Fibroblast of lung (primary cell): ENCODE results near the gene ST6GALNAC6. TPM values are rescaled to one million over a fixed set of nuclear protein-coding genes. Genes with fewer than 3 reads are reported as not detected.

Experiments used
- DNase-seq, 2 donors: peaks; one replicate each; pipeline versions ENCODE4 v3.0.0 to v3.0.0-alpha.2; 2010; ENCODE audit warnings: low read depth in 2 of 2
- H2AFZ ChIP-seq: 2 replicates; pipeline ENCODE4 v1.5.1; 2012; ENCODE audit warnings: low read length, control low read depth, inconsistent platforms
- H3K27ac ChIP-seq: 2 replicates; pipeline ENCODE4 v1.5.1; 2011; ENCODE audit warnings: low read length, control low read depth; ENCODE audit not compliant: insufficient read depth
- H3K27me3 ChIP-seq: 2 replicates; pipeline ENCODE4 v1.5.1; 2011; ENCODE audit warnings: mild to moderate bottlenecking, low read length; ENCODE audit not compliant: control insufficient read depth, insufficient read depth
- H3K36me3 ChIP-seq: 2 replicates; pipeline ENCODE4 v1.5.1; 2011; ENCODE audit warnings: low read length; ENCODE audit not compliant: control insufficient read depth, insufficient read depth
- H3K4me1 ChIP-seq: 2 replicates; pipeline ENCODE4 v1.5.1; 2011; ENCODE audit warnings: low read length; ENCODE audit not compliant: control insufficient read depth, insufficient read depth; ENCODE audit errors: extremely low read depth
- H3K4me2 ChIP-seq: 2 replicates; pipeline ENCODE4 v1.5.1; 2011; ENCODE audit warnings: low read length, control low read depth; ENCODE audit not compliant: insufficient read depth; ENCODE audit errors: extremely low read depth
- H3K4me3 ChIP-seq, 4 experiments: fragments of 200-600 bp in 1 of 4; sonication (generic) in 1 of 4; replicated peaks in 1 of 4; 2 replicates each; pipeline ENCODE4 v1.5.1; 2011 to 2016; ENCODE audit warnings: low read length in 4 of 4, low read depth in 3 of 4, mild to moderate bottlenecking in 3 of 4, control low read depth in 2 of 4, inconsistent platforms in 1 of 4, mixed read lengths in 1 of 4; ENCODE audit not compliant: insufficient read depth in 1 of 4; ENCODE audit errors: control extremely low read depth in 1 of 4
- H3K79me2 ChIP-seq: 2 replicates; pipeline ENCODE4 v1.5.1; 2012; ENCODE audit warnings: mild to moderate bottlenecking, low read length, inconsistent platforms; ENCODE audit not compliant: control insufficient read depth, insufficient read depth
- H3K9ac ChIP-seq: 2 replicates; pipeline ENCODE4 v1.5.1; 2011; ENCODE audit warnings: mild to moderate bottlenecking, low read length, control low read depth; ENCODE audit not compliant: insufficient read depth
- H3K9me3 ChIP-seq: 2 replicates; pipeline ENCODE4 v1.5.1; 2012; ENCODE audit warnings: low read depth, low read length; ENCODE audit not compliant: control insufficient read depth, insufficient read depth
- H4K20me1 ChIP-seq: 2 replicates; pipeline ENCODE4 v1.5.1; 2011; ENCODE audit warnings: low read length; ENCODE audit not compliant: control insufficient read depth, insufficient read depth; ENCODE audit errors: extremely low read depth
- EZH2 ChIP-seq: IDR thresholded peaks from 2 replicates; pipeline ENCODE4 v1.5.1; 2012; ENCODE audit warnings: low read length, control low read depth, mild to moderate bottlenecking; ENCODE audit errors: missing control alignments
- polyA plus RNA-seq, 2 donors: library from polyadenylated mRNA; depleted of rRNA in 1 of 2; stranded (reverse) in 1 of 2; unstranded in 1 of 2; fragments of >200 nt; gene quantifications; 2 replicates each; pipeline ENCODE4 v1.2.1, GENCODE V29; 2011 to 2012; ENCODE audit warnings: missing spikeins in 1 of 2
- total RNA-seq: library from RNA; depleted of rRNA; stranded (reverse); fragments of >200 nt; gene quantifications from 2 replicates; pipeline ENCODE4 v1.2.1, GENCODE V29; 2014
- TF ChIP-seq, protein P1 (sequence below), 2 donors: IDR thresholded peaks in 1 of 2; conservative IDR thresholded peaks in 1 of 2; 1 replicate in 1 of 2; 2 replicates in 1 of 2; pipeline ENCODE4 v1.5.1; 2011 to 2012; ENCODE audit warnings: low read length in 2 of 2, control low read depth in 1 of 2, inconsistent platforms in 1 of 2, low read depth in 1 of 2, mild to moderate bottlenecking in 1 of 2

The ST6GALNAC6 gene
- total and polyA plus RNA-seq, 2 donors (not counting 1 experiment from before 2014, with no cell fraction given) = 56.0 to 69.5 TPM

DNA sequence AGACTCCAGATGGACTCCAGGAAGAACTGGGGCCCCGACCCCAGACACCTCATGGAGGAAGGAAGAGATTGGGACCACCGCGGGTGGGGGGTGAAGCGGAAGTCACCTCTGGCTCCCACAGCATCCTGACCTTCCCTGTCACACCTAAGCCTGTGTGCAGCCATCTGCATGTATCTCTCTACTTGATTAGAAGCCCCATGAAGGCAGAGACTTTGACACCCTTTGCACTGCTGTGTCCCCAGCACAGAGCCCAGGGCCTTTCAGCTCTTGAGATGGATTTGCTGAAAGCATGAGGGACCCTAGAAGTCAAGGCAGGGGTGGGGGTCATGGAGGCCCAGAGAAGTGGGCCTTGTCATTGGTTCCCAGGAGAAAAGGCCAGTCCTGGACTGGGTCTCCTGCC is 42.1 kb downstream of the ST6GALNAC6 start:
- no peak overlapping the region for H2AFZ ChIP-seq
- no peak overlapping the region for H3K4me3 ChIP-seq
- no peaks in the 10 kb centered on the region for H4K20me1 ChIP-seq
- H3K36me3 ChIP-seq = no peaks in the 10 kb centered on the region
- H3K9ac ChIP-seq = no peak overlapping the region
- peaks cover 11% of the 10 kb centered on the region for H3K4me1 ChIP-seq
- TF ChIP-seq EZH2 = no peak
- TF ChIP-seq, protein P1, sequence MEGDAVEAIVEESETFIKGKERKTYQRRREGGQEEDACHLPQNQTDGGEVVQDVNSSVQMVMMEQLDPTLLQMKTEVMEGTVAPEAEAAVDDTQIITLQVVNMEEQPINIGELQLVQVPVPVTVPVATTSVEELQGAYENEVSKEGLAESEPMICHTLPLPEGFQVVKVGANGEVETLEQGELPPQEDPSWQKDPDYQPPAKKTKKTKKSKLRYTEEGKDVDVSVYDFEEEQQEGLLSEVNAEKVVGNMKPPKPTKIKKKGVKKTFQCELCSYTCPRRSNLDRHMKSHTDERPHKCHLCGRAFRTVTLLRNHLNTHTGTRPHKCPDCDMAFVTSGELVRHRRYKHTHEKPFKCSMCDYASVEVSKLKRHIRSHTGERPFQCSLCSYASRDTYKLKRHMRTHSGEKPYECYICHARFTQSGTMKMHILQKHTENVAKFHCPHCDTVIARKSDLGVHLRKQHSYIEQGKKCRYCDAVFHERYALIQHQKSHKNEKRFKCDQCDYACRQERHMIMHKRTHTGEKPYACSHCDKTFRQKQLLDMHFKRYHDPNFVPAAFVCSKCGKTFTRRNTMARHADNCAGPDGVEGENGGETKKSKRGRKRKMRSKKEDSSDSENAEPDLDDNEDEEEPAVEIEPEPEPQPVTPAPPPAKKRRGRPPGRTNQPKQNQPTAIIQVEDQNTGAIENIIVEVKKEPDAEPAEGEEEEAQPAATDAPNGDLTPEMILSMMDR (conservative IDR thresholded peaks at IDR 0.05 in 1 of 2, IDR thresholded peaks at IDR 0.05 in 1 of 2; ENCODE audit: low read depth in 1 of 2, low read length in 2 of 2) = no peak
- no peaks in the 10 kb centered on the region for H3K27me3 ChIP-seq
- no peaks in the 10 kb centered on the region for H3K9me3 ChIP-seq
- no peak overlapping the region for H3K27ac ChIP-seq
- H3K4me2 ChIP-seq = no peak overlapping the region
- no peak for DNase-seq
- H3K79me2 ChIP-seq = peaks cover 22% of the 10 kb centered on the region

DNA sequence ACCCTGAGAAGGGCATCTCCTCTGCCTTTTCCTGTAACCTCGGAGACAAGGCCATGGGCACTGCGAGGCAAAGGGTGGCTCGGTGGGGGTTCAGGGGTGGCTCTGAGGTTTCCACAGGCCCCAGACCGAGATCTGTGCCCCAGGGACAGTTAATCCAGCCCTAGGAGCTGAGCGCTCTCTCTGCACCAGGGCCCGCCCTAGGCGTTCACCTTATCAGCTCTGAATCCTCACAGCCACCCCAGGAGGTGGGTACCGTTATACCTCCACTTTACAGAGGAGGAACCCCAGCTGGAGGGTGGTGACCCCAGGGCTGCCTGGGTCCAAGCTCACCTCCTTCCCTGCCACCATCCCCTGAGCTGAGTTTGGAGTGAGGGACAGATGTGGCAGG is 42.7 kb downstream of the ST6GALNAC6 start:
- Histone ChIP-seq H3K9ac (no peak overlapping the region), H3K27me3 (no peaks in the 10 kb centered on the region), H3K9me3 (no peaks in the 10 kb centered on the region), H4K20me1 (no peaks in the 10 kb centered on the region), H3K4me3 (no peak overlapping the region), H3K79me2 (peaks cover 28% of the 10 kb centered on the region), H3K4me1 (peaks cover 11% of the 10 kb centered on the region), H3K27ac (no peak overlapping the region), H2AFZ (no peak overlapping the region), H3K4me2 (no peak overlapping the region), H3K36me3 (peaks cover 2% of the 10 kb centered on the region)
- DNase-seq = no peak
- TF ChIP-seq EZH2 = no peak
- TF ChIP-seq, protein P1 (conservative IDR thresholded peaks at IDR 0.05 in 1 of 2, IDR thresholded peaks at IDR 0.05 in 1 of 2; ENCODE audit: low read depth in 1 of 2, low read length in 2 of 2) = no peak

DNA sequence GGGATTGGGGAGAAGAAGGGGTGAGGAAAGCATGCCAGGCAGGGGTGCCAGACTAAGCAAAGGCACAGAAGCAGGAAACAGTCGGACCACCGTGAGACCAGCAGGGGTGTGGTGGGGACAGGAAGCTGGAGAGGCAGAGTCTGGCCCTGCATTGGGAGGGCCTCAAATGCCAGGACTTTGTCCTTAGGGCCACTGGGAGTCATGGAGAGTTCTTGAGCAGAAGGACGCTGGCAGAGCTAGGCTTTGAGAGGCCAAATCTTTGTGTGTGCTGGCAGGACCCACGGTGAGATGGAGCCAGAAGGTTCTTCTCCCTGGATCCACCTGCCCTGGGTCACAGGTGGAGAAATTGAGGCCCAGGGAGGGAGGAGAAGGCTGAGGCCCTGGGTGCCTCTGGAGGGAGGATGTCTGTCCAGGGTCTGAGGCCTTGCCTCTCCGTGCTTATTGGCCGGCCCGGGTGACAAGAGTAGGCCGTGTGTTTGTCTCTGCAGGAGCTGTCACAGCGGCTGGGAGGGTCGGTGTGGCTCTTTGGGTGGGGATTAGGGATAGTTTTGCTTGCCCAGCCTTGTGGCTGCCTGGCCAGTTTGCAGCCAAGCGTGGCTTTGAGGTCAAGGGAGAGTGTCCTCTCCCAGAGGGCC is 43.2 kb downstream of the ST6GALNAC6 start:
- DNase-seq = no peak
- Histone ChIP-seq H3K4me3 (no peak overlapping the region), H3K27ac (no peak overlapping the region), H3K4me2 (no peak overlapping the region), H2AFZ (no peak overlapping the region), H3K36me3 (peaks cover 2% of the 10 kb centered on the region), H4K20me1 (no peaks in the 10 kb centered on the region), H3K27me3 (no peaks in the 10 kb centered on the region), H3K4me1 (peaks cover 11% of the 10 kb centered on the region), H3K9ac (no peak overlapping the region), H3K79me2 (peaks cover 33% of the 10 kb centered on the region), H3K9me3 (no peaks in the 10 kb centered on the region)
- TF ChIP-seq, protein P1 (conservative IDR thresholded peaks at IDR 0.05 in 1 of 2, IDR thresholded peaks at IDR 0.05 in 1 of 2; ENCODE audit: low read depth in 1 of 2, low read length in 2 of 2) = no peak
- TF ChIP-seq EZH2 = no peak
